ENCODE data around the gene ZGLP1. TPM values are rescaled to one million over a fixed set of nuclear protein-coding genes. Genes with fewer than 3 reads are reported as not detected.

Gene ZGLP1
- total RNA-seq, 1 experiment from 2014 or later: 5.0 TPM

GRCh38 chr19:10291554-10292205 lies 17.9 kb downstream of the ZGLP1 start (continued):
- TF ChIP-seq, protein P1, sequence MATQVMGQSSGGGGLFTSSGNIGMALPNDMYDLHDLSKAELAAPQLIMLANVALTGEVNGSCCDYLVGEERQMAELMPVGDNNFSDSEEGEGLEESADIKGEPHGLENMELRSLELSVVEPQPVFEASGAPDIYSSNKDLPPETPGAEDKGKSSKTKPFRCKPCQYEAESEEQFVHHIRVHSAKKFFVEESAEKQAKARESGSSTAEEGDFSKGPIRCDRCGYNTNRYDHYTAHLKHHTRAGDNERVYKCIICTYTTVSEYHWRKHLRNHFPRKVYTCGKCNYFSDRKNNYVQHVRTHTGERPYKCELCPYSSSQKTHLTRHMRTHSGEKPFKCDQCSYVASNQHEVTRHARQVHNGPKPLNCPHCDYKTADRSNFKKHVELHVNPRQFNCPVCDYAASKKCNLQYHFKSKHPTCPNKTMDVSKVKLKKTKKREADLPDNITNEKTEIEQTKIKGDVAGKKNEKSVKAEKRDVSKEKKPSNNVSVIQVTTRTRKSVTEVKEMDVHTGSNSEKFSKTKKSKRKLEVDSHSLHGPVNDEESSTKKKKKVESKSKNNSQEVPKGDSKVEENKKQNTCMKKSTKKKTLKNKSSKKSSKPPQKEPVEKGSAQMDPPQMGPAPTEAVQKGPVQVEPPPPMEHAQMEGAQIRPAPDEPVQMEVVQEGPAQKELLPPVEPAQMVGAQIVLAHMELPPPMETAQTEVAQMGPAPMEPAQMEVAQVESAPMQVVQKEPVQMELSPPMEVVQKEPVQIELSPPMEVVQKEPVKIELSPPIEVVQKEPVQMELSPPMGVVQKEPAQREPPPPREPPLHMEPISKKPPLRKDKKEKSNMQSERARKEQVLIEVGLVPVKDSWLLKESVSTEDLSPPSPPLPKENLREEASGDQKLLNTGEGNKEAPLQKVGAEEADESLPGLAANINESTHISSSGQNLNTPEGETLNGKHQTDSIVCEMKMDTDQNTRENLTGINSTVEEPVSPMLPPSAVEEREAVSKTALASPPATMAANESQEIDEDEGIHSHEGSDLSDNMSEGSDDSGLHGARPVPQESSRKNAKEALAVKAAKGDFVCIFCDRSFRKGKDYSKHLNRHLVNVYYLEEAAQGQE (IDR thresholded peaks at IDR 0.05; ENCODE audit: low read depth): no peak
- TF ChIP-seq EZH2 (IDR thresholded peaks at IDR 0.05) (no peak), POLR2AphosphoS5 (IDR thresholded peaks at IDR 0.05; ENCODE audit: low read depth, low read length) (no peak)

DNA sequence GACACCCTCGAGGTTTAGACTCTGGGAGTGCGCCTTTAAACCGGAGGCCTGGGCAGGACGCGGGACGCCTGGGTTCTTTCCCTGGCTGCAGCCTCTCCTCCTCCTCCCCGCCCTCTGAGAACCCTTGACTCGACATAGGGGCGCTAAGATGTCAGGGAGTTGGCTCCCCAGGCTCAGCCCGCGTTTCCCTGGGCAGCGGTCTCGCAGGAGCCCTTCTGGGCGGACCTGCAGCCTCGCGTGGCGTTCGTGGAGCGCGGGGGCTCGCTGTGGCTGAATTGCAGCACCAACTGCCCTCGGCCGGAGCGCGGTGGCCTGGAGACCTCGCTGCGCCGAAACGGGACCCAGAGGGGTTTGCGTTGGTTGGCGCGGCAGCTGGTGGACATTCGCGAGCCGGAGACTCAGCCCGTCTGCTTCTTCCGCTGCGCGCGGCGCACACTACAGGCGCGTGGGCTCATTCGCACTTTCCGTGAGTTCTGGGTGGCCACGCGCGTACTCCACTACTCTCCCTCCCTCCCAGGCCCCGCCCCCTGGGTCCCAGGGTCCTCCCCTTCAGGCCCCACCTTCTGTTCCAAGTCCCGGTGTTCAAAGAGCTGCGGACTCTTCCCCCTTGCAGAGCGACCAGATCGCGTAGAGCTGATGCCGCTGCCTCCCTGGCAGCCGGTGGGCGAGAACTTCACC lies 18.6 kb downstream of the ZGLP1 start:
- ChIA-PET CTCF (interaction anchor here (0.6 to 2.7 kb wide), 5 partner anchors 34 to 127 kb away, joined by 3 to 22 read pairs (median 3); no protein-coding TSS in a partner anchor), POLR2A (interaction anchor here (0.6 to 2.6 kb wide), 3 partner anchors 43 to 44 kb away, joined by 3 to 26 read pairs (median 4); partner anchors contain the start of gene RAVER1), RAD21 (ENCODE audit: low non-redundant PET in 1 of 2, low total read pairs in 2 of 2, uncharacterized antibody in 2 of 2, unreplicated experiment in 2 of 2) (no interaction called here)
- Histone ChIP-seq H3K9me3 (ENCODE audit: control insufficient read depth in 1 of 2, insufficient read depth in 1 of 2, low read depth in 1 of 2, low read length in 2 of 2) (no peaks in the 10 kb centered on the region), H3K9ac (ENCODE audit: low read length) (peak overlapping the region; percentile 94), H3K4me2 (ENCODE audit: low read length) (peak overlapping the region; percentile 100), H3K9me2 (ENCODE audit: insufficient read depth) (no peaks in the 10 kb centered on the region), H3K4me1 (ENCODE audit: control insufficient read depth in 1 of 2, insufficient read depth in 2 of 2, low read length in 2 of 2) (peaks cover 13 to 55% of the 10 kb centered on the region in 2 experiments), H3K27ac (ENCODE audit: low read depth, low read length) (peak overlapping the region; percentile 76), H4K20me1 (ENCODE audit: insufficient read depth) (no peaks in the 10 kb centered on the region), H3K4me3 (replicated peaks in 1 of 2; ENCODE audit: low read depth in 1 of 2, low read length in 2 of 2) (peak overlapping the region; percentile 77 to 91), H3K79me2 (ENCODE audit: insufficient read depth, low read length) (peaks cover 16% of the 10 kb centered on the region; the same call in 1 of the 2 replicates), H3K36me3 (ENCODE audit: control insufficient read depth in 1 of 2, insufficient read depth in 2 of 2, low read length in 2 of 2) (peaks cover 2 to 23% of the 10 kb centered on the region in 2 experiments; a peak in 2 of 4 replicates), H2AFZ (ENCODE audit: low read depth, low read length, poor library complexity, severe bottlenecking) (no peak overlapping the region), H3K27me3 (ENCODE audit: insufficient read depth, low read length) (no peaks in the 10 kb centered on the region)
- DNase-seq (ENCODE audit: low read depth, low spot score) (peak; percentile 50), ATAC-seq (peak; percentile 41)
- TF ChIP-seq EGR1 (IDR thresholded peaks at IDR 0.05; ENCODE audit: low read depth) (no peak), ZBTB33 (IDR thresholded peaks at IDR 0.05; ENCODE audit: extremely low read depth, insufficient replicate concordance, low read length) (no peak), RAD21 (IDR thresholded peaks at IDR 0.05; ENCODE audit: low read depth) (no peak), SIN3A (IDR thresholded peaks at IDR 0.05; ENCODE audit: low read depth) (peak; percentile 71; the same call in 1 of the 2 replicates), POLR2AphosphoS5 (IDR thresholded peaks at IDR 0.05; ENCODE audit: low read depth, low read length) (peak; percentile 58), ZFX (IDR thresholded peaks at IDR 0.05) (no peak), MAX (IDR thresholded peaks at IDR 0.05) (peak; percentile 73), SRF (IDR thresholded peaks at IDR 0.05; ENCODE audit: low read depth) (no peak)
- intact Hi-C loops (cut with micrococcal nuclease): no loop called here
- no TSS peak for BruUV-seq (replicated peaks)

Measured in HCT116 (cell line).